H1 (cell line): ENCODE measurements around the gene SPOCK3. TPM values are rescaled to one million over a fixed set of nuclear protein-coding genes. Genes with fewer than 3 reads are reported as not detected.

Experiments used
- ASH2L ChIP-seq: fragments of 200-600, 300-600 bp; sonication (generic); IDR thresholded peaks from one replicate; pipeline ENCODE4 v1.7.1; 2017; ENCODE audit warnings: low read length
- BACH1 ChIP-seq: IDR thresholded peaks from 2 replicates; pipeline ENCODE4 v1.6.1; 2012; ENCODE audit warnings: low read length, improper control_type of control experiment
- JUND ChIP-seq: IDR thresholded peaks from 2 replicates; pipeline ENCODE4 v1.6.1; 2011; ENCODE audit warnings: mild to moderate bottlenecking, improper control_type of control experiment, low read length
- SAP30 ChIP-seq: fragments of 300-600 bp; sonication (generic); IDR thresholded peaks from 2 replicates; pipeline ENCODE4 v1.7.1; 2012; ENCODE audit warnings: low read length, moderate library complexity, mild to moderate bottlenecking, inconsistent platforms; ENCODE audit not compliant: insufficient read depth, insufficient replicate concordance
- SRF ChIP-seq: IDR thresholded peaks from 2 replicates; pipeline ENCODE4 v1.6.1; 2011; ENCODE audit warnings: mild to moderate bottlenecking, low read depth, low read length, moderate library complexity
- SUZ12 ChIP-seq: fragments of 200-600 bp; sonication (generic); IDR thresholded peaks from 2 replicates; pipeline ENCODE4 v1.6.1; 2012; ENCODE audit warnings: mild to moderate bottlenecking, inconsistent platforms, low read length, moderate library complexity, mixed read lengths
- TEAD4 ChIP-seq: IDR thresholded peaks from 2 replicates; pipeline ENCODE4 v1.6.1; 2012; ENCODE audit warnings: low read depth, low read length, inconsistent platforms, mixed read lengths
- polyA plus RNA-seq, 7 experiments: library from polyadenylated mRNA; depleted of rRNA in 3 of 7; stranded (reverse) in 5 of 7; unstranded in 2 of 7; fragments of >200 nt in 5 of 7; fragments of 200-250 nt in 2 of 7; gene quantifications; 1 replicate in 5 of 7; 2 replicates in 1 of 7; 4 replicates in 1 of 7; pipeline versions ENCODE4 v1.2.1 to v1.2.3, GENCODE V29; 2011 to 2013; ENCODE audit warnings: missing spikeins in 2 of 7, mixed read lengths in 2 of 7
- total RNA-seq: library from RNA; stranded (reverse); fragmentation: NEBNext Ultra II Directional; extraction: Animal tissue kit (Norgen Biotek cat#: 25700); gene quantifications from 2 replicates; pipeline ENCODE4 v1.2.1, GENCODE V29; 2021
- TF ChIP-seq, protein P1 (sequence below): IDR thresholded peaks from 2 replicates; pipeline ENCODE4 v1.6.1; 2012; ENCODE audit warnings: low read length, inconsistent platforms
- TF ChIP-seq, protein P2 (sequence below): IDR thresholded peaks from 2 replicates; pipeline ENCODE4 v1.6.1; 2012; ENCODE audit warnings: inconsistent platforms

SPOCK3 gene
- total and polyA plus RNA-seq, 2 of the 8 experiments (the other 6 are each of a cell fraction or from before 2014, with no cell fraction given): 0.14 to 0.60 TPM

DNA sequence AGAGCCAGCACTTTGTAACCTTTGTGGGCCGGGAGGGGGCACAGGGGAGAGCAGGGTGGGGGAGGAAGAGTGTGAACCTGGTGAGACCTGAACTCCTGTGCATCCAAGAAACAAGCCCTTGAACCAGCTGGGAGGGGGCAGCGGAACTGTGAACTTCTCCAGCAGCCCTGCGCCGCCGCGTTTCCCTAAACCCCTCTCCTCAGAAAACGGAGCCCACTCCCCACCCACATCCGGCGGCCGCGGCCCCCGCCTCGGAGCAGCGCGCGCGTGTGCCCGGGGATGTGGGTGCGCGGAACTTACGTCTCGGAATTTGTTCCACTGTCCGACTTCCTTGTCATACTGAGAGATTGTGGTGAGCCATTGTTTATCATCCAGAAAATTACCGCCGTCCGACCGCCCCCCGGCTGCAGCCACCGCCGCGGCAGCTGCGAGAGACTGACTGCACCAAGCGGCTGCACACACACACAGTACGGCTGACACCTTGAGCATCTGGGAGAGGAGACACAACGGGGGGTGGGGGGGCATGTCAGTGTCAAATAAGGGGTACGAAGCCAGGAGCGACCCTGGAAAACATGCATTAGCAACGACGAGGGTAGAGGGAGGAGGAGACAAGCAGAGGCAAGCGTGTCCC is 494 bp downstream of the SPOCK3 start (continued):
- TF ChIP-seq, protein P1, sequence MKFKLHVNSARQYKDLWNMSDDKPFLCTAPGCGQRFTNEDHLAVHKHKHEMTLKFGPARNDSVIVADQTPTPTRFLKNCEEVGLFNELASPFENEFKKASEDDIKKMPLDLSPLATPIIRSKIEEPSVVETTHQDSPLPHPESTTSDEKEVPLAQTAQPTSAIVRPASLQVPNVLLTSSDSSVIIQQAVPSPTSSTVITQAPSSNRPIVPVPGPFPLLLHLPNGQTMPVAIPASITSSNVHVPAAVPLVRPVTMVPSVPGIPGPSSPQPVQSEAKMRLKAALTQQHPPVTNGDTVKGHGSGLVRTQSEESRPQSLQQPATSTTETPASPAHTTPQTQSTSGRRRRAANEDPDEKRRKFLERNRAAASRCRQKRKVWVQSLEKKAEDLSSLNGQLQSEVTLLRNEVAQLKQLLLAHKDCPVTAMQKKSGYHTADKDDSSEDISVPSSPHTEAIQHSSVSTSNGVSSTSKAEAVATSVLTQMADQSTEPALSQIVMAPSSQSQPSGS: no peak
- TF ChIP-seq SRF (no peak), JUND (no peak), TEAD4 (no peak), SUZ12 (no peak), SAP30 (no peak), BACH1 (no peak), ASH2L (no peak)
- TF ChIP-seq, protein P2, sequence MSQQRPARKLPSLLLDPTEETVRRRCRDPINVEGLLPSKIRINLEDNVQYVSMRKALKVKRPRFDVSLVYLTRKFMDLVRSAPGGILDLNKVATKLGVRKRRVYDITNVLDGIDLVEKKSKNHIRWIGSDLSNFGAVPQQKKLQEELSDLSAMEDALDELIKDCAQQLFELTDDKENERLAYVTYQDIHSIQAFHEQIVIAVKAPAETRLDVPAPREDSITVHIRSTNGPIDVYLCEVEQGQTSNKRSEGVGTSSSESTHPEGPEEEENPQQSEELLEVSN: no peak
